K562 (cell line): ENCODE measurements around the gene IQUB. TPM values are rescaled to one million over a fixed set of nuclear protein-coding genes. Genes with fewer than 3 reads are reported as not detected.

Experiments used
- ATAC-seq: fragments of 200-7000 bp; cut with Tn5 transposase; 3 replicates; pipeline ENCODE4 v1.9.1; 2020; ENCODE audit warnings: moderate library complexity
- BruUV-seq: library from RNA; stranded (reverse); fragments of 400-500 nt; replicated peaks from 2 replicates; lab custom pipeline; 2021; lab: Mats Ljungman, UMichigan
- CTCF ChIA-PET: fragments of 300-600 bp; formaldehyde crosslinking; extraction: SDS; loops from one replicate; lab custom pipeline; 2021; ENCODE audit warnings: low intra/inter-chr PET ratio; lab: Yijun Ruan, JAX
- POLR2A ChIA-PET: fragments of 300-600, 350-650 bp; sonication (Branson Sonifier 250); formaldehyde crosslinking; extraction: SDS; loops from one replicate; lab custom pipeline; 2021; ENCODE audit warnings: antibody characterized with exemption, inconsistent platforms; lab: Yijun Ruan, JAX
- DNase-seq, 4 experiments: peaks; one replicate each; pipeline versions ENCODE4 v3.0.0 to v3.0.0-alpha.2; 2011 to 2018; ENCODE audit warnings: low spot score in 3 of 4, mixed read lengths in 3 of 4; ENCODE audit errors: extremely low read depth in 1 of 4
- FAIRE-seq: peaks from 2 replicates; lab custom pipeline; 2011; peaks lifted over from hg19 to GRCh38; lab: Jason Lieb, UNC
- H2AFZ ChIP-seq: 2 replicates; pipeline ENCODE4 v1.6.0; 2011; ENCODE audit warnings: low read depth, low read length, control low read depth, inconsistent platforms
- H3K27ac ChIP-seq: fragments of 200-600 bp; 3 replicates; pipeline ENCODE4 v1.8.0; 2011; ENCODE audit warnings: low read depth, mild to moderate bottlenecking, control low read depth, inconsistent platforms, low read length, moderate library complexity, mixed read lengths; ENCODE audit errors: extremely low read depth
- H3K27me3 ChIP-seq, 2 experiments: fragments of 300-600 bp in 1 of 2; 2 replicates in 1 of 2; 3 replicates in 1 of 2; pipeline versions ENCODE4 v1.6.0 to v1.8.0; 2011; ENCODE audit warnings: inconsistent platforms in 2 of 2, low read length in 2 of 2, mild to moderate bottlenecking in 1 of 2, mixed read lengths in 1 of 2, moderate library complexity in 1 of 2; ENCODE audit not compliant: control insufficient read depth in 2 of 2, insufficient read depth in 2 of 2
- H3K36me3 ChIP-seq: fragments of 300-600 bp; 3 replicates; pipeline ENCODE4 v1.8.0; 2011; ENCODE audit warnings: mild to moderate bottlenecking, low read length, inconsistent platforms; ENCODE audit not compliant: control insufficient read depth, insufficient read depth
- H3K4me1 ChIP-seq, 2 experiments: fragments of 200-600 bp in 1 of 2; replicated peaks in 1 of 2; 2 replicates in 1 of 2; 3 replicates in 1 of 2; pipeline versions ENCODE4 v1.5.1 to v1.8.0; 2011; ENCODE audit warnings: inconsistent platforms in 2 of 2, low read length in 2 of 2, mild to moderate bottlenecking in 1 of 2, mixed read lengths in 1 of 2, moderate library complexity in 1 of 2; ENCODE audit not compliant: control insufficient read depth in 2 of 2, insufficient read depth in 2 of 2
- H3K4me2 ChIP-seq: 2 replicates; pipeline ENCODE4 v1.6.1; 2011; ENCODE audit warnings: low read length, control low read depth, inconsistent platforms, mixed read lengths; ENCODE audit not compliant: insufficient read depth
- H3K4me3 ChIP-seq: fragments of 200-600 bp; sonication (generic), shearing (Covaris generic); 2 replicates; pipeline ENCODE4 v1.5.1; 2016; ENCODE audit warnings: control low read depth, inconsistent platforms
- H3K79me2 ChIP-seq: fragments of 200-600 bp; 3 replicates; pipeline ENCODE4 v1.8.0; 2011; ENCODE audit warnings: low read length, inconsistent platforms; ENCODE audit not compliant: control insufficient read depth, insufficient read depth
- H3K9ac ChIP-seq, 2 experiments: 2 replicates each; pipeline versions ENCODE4 v1.6.0 to v1.6.1; 2011; ENCODE audit warnings: low read depth in 2 of 2, low read length in 2 of 2, control low read depth in 1 of 2, inconsistent platforms in 1 of 2, mild to moderate bottlenecking in 1 of 2, mixed read lengths in 1 of 2; ENCODE audit not compliant: insufficient read depth in 1 of 2
- H3K9me1 ChIP-seq: one replicate; pipeline ENCODE4 v1.6.0; 2011; ENCODE audit warnings: inconsistent platforms, mild to moderate bottlenecking, low read length, moderate library complexity; ENCODE audit not compliant: control insufficient read depth, insufficient read depth
- H3K9me3 ChIP-seq: replicated peaks from 2 replicates; pipeline ENCODE4 v1.5.1; 2011; ENCODE audit warnings: low read depth, low read length, inconsistent platforms; ENCODE audit not compliant: control insufficient read depth, insufficient read depth
- H4K20me1 ChIP-seq: replicated peaks from 2 replicates; pipeline ENCODE4 v1.6.1; 2011; ENCODE audit warnings: low read length, inconsistent platforms, mixed read lengths; ENCODE audit not compliant: control insufficient read depth, insufficient read depth
- CHD1 ChIP-seq: fragments of 200-600 bp; sonication (generic); IDR thresholded peaks from one replicate; pipeline ENCODE4 v1.6.1; 2012; ENCODE audit warnings: mild to moderate bottlenecking, moderate library complexity, low read length, inconsistent platforms
- NR3C1 ChIP-seq: sonication (generic); formaldehyde crosslinking; IDR thresholded peaks from 2 replicates; pipeline ENCODE4 v1.8.1; 2022; ENCODE audit warnings: missing genetic modification reagents
- RBM17 ChIP-seq: fragments of 200-400 bp; formaldehyde crosslinking; IDR thresholded peaks from 2 replicates; pipeline ENCODE4 v1.6.1; 2017; ENCODE audit warnings: low read depth, mild to moderate bottlenecking, low read length, borderline replicate concordance
- TRIM25 ChIP-seq: fragments of 450-650 bp; IDR thresholded peaks from 2 replicates; pipeline ENCODE4 v1.7.0; 2016; ENCODE audit warnings: borderline replicate concordance
- ZFPM2 ChIP-seq: fragments of 250-450 bp; sonication (Bioruptor Pico); IDR thresholded peaks from 2 replicates; pipeline ENCODE4 v1.5.1; 2022; ENCODE audit warnings: mild to moderate bottlenecking
- WGBS: fragments of 100-300 bp; shearing (Covaris generic); methylation state at CpG from one replicate; pipeline ENCODE4 v1.1.6; 2016; ENCODE audit warnings: low coverage, mixed read lengths; ENCODE audit not compliant: insufficient coverage; ENCODE audit errors: missing lambda C conversion rate; 5-methylcytosine and 5-hydroxymethylcytosine counted together
- in situ Hi-C: fragments of 300-500 bp; cut with MboI; formaldehyde crosslinking; loops from 4 replicates; pipeline ENCODE4 v1.15.0; 2018; ENCODE audit warnings: inconsistent platforms, mixed read lengths
- intact Hi-C: fragments of 100-400 bp; cut with micrococcal nuclease; formaldehyde crosslinking; loops from 2 replicates; pipeline ENCODE4 v1.14.2; 2022
- polyA plus RNA-seq, 8 experiments: library from polyadenylated mRNA; depleted of rRNA in 4 of 8; stranded (reverse) in 5 of 8; unstranded in 3 of 8; fragments of >200 nt; fragmentation: Nextera tagmentation in 2 of 8; fragmentation: Illumina TruSeq in 1 of 8; extraction: Ambion mirVana in 2 of 8; extraction: Trizol in 1 of 8; gene quantifications; 2 replicates each; pipeline versions ENCODE4 v1.2.1 to v1.2.3, GENCODE V29; 2011 to 2014; ENCODE audit warnings: inconsistent platforms in 1 of 8, missing spikeins in 1 of 8
- total RNA-seq, 7 experiments: library from RNA; depleted of rRNA in 6 of 7; stranded (reverse); fragments of >200 nt in 6 of 7; fragmentation: Illumina TruSeq in 2 of 7; extraction: Trizol in 2 of 7; gene quantifications; 2 replicates each; pipeline versions ENCODE4 v1.2.1 to v1.2.3, GENCODE V29; 2011 to 2021; ENCODE audit warnings: low replicate concordance in 1 of 7

The IQUB gene
- total and polyA plus RNA-seq, 9 of the 15 experiments (the other 6 are each of a cell fraction or from before 2014, with no cell fraction given) = 0.62 to 2.6 (median 1.4) TPM

- TF ChIP-seq NR3C1 (CRISPR knock-in tag) (no peak), CHD1 (no peak)
- TF ChIP-seq, all 486 proteins: peak for 98
Measured at GRCh38 chr7:123534383-123535260, at the start of gene IQUB (continued).

- Histone ChIP-seq H3K27ac (no peak overlapping the region), H3K27me3 (no peaks in the 10 kb centered on the region), H3K4me3 (no peak overlapping the region), H2AFZ (0 out of 2 replicates have a peak overlapping the region, but pooled peaks have one; percentile 18), H3K4me2 (no peak overlapping the region), H4K20me1 (no peaks in the 10 kb centered on the region), H3K79me2 (no peaks in the 10 kb centered on the region), H3K9ac (no peak overlapping the region), H3K9me3 (no peaks in the 10 kb centered on the region), H3K9me1 (no peaks in the 10 kb centered on the region), H3K36me3 (no peaks in the 10 kb centered on the region), H3K4me1 (0 out of 5 replicates have a peak, but pooled peaks cover 0 to 2% of the 10 kb centered on the region in 2 experiments)
- ChIA-PET POLR2A (interaction anchor here (0.7 to 1.5 kb wide), 3 partner anchors 9 to 26 kb away, joined by 4 read pairs; partner anchors contain the start of gene NDUFA5), CTCF (no interaction called here)
- no peak for DNase-seq
- in situ Hi-C loops = no loop called here
- FAIRE-seq = no peak
- no TSS peak for BruUV-seq
- ATAC-seq = 0 out of 3 replicates have a peak, but pooled peaks have one; percentile 12
- no peak for TF ChIP-seq RBM17
- TF ChIP-seq ZFPM2 = no peak
- no peak for TF ChIP-seq TRIM25
- intact Hi-C loops = loop anchor here (5.0 kb wide), 2 partner anchors 118 to 218 kb away; no protein-coding TSS in a partner anchor
- 12% methylated on average over 4 of the region's 4 CpGs for WGBS
Measured at GRCh38 chr7:123583821-123584220, 49.4 kb upstream of the IQUB start.
